ENCODE measurements around the gene LMX1B. TPM values are rescaled to one million over a fixed set of nuclear protein-coding genes. Genes with fewer than 3 reads are reported as not detected.

The LMX1B gene
- total RNA-seq, result 0.63 and 0.98 TPM in 2 replicates

GRCh38 chr9:126613651-126614050, at the start of gene LMX1B:
Gene LMX1B, plus strand, starts transcription at chr9:126613928. Its CDS starts 522 bp downstream, at chr9:126614450.

Other genes with a start within 250 kb of the LMX1B start
- gene ZBTB43, start 191.1 kb downstream of the LMX1B start, total RNA-seq, result 3.1 and 4.8 TPM in 2 replicates
- 2.8 and 8.0 TPM in 2 replicates for gene ZBTB34, start 246.7 kb downstream of the LMX1B start, total RNA-seq